Activated CD4-positive, alpha-beta T cell treated with anti-CD3 and anti-CD28 coated beads, Interleukin-2, amount 50 U/mL, for 1 hour (primary cell): ENCODE results near the gene STK24.
"Not testable (repeated sequence)": the region's sequence is repeated elsewhere in the genome, so short reads cannot be mapped to it uniquely, and the experiment has no call there.

Experiments used
- DNase-seq: peaks from one replicate; pipeline ENCODE4 v3.0.0-alpha.2; 2020

Gene STK24

GRCh38 chr13:98428256-98428966 lies 148.5 kb downstream of the STK24 start:
- DNase-seq = no peak

DNA sequence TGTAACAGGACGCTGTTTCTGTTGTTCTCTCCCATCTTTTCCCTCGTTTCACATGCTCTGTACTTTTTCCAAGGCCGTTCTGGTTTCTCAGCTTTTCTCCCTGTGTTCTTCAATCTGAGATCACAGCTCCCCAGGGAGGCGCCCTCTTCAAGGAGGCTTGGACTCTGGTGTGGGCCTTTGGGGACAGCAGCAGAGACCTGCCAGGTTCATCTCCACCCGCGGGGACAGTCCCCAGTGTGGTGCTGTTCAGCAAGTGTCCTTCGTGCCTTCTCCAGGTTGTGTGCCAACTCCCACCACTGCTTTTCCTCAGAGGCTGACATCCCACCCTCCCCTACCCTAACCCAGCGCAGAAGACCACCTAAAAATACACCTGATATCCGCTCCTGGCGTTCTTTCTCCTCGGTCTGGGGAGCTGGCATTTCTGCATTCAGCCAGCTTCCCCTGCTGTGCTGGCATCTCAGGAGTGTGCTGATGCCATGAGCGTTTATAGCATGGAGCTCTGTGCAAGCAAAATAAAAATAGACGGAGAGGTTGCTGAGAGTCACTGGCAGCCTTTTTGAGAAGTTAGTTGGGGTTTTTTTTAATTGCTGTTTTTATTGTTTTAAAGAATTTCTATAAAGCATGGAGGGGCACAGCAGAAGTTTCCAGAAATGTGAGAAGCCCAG lies 149.4 kb downstream of the STK24 start:
- DNase-seq = no peak

DNA sequence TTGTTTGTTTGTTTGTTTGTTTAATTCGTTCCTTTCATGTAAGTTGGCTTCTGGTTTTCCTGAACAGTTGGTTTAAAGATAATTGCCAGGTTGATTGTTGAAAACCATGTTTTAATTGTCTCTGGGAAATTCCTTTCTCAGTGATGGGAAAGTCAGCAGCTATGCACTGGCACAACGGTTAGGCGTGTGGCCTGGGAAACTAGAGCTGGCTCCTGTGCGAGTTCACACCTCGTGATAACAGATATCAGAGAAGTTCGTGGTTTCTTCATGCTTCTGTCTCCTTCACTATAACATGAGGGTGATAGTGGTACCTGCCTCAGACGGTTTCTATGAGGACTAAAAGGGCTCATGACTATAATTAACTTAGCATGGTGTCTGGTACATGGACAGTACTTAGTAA lies 153.5 kb downstream of the STK24 start:
- DNase-seq = no peak

GRCh38 chr13:98422046-98422445 lies 154.9 kb downstream of the STK24 start:
- no peak for DNase-seq

DNA sequence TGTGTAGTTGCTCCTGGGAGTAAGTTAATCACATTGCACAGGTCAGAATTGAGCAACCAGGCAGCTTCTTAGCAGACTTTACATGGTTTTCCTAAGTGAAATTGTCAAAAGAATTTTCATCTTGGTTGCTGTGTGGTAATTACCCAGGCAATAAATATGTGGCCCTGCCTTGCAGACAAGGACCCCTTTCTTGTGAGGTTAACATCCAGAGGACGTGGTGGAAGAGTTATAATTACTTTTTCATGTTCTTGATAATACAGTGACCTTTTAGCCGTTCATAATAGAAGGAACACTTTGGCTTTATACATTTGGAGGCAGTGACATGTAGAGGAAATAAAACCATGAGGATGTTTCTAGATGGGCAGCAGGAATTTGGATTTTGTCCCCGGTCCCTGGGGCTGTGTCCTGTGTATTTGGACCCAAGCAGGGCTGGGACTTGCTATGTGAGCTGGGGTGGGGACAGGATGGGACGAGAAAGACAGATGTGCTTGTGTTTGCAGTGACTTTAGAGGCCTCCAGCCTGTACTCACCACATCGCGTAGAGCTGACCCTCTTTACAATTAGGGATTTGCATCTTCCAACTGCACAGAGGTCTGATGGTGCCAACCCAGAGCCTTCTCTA lies 156.2 kb downstream of the STK24 start:
- no peak for DNase-seq

DNA sequence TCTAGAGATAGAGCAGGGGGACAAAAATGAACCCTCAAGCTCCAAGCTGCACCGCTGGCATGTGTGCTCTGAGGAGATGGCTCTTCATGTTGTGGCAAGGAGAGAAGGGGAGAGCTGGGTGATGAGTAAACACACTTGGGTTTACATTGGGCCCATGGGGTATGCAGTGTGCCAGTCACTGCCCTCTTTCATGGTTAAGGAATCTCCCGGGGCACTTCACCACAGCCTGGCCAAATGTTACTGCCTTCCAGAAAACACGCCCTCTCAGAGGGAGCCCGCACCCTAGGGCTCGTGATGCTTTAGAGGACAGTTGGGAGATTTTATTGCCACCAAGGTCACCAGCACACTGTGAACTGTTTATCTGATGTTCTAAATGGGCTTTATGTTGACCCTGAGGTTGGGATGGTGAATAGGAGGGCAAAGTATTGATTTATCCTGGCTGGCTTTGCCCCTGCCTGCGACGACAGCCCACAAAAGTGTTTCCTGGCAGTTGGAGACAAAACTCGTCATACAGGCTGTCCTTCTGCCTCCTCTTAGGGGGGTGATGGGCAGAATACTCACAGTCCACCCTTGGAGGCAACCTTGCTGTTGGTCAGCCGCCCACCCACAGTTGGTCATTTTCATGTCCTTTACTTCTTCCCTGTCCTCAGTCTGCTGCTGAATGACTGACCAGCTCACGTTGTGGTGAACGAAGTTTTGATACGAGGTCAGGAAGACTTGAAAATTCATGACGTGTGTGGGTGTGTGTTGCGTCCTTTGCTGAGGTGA lies 156.9 kb downstream of the STK24 start:
- DNase-seq = no peak

- no peak for DNase-seq
Observed at GRCh38 chr13:98416408-98416807, 160.5 kb downstream of the STK24 start.

GRCh38 chr13:98415326-98416070 lies 161.4 kb downstream of the STK24 start:
- DNase-seq = no peak

DNA sequence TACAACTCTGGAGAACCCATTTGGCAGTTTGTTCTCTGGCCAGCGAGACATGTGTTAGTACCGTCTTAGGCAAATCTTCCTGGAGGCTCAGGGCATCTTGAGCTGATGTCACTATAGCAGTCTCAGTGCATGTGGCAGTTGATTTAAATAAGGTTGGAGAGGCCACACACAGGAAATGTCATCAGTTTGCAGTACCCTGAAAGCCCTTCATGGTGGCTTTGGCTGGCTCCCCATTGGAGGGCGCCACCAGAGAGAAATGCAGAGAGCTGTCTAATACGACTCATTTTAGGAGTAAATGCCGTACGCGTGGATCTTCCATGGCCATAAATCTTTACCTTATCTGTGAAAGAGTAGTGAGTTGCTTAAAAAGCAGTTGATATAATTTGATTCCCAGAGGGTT lies 163.1 kb downstream of the STK24 start:
- no peak for DNase-seq

DNA sequence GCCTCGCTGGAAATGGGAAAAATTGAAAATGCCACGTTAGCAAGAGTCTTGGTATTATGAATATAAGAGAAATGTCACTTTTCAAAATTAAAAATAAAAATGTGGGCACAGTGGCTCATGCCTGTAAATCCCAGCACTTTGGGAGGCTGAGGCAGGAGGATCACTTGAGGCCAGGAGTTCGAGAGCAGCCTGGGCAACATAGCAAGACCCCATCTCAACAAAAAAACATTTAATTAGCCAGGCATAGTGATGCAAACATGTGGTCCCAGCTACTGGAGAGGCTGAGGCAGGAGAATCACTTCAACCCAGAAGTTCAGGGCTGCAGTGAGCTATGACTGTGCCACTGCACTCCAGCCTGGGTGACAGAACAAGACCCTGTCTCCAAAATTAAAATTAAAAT lies 163.6 kb downstream of the STK24 start:
- not testable (repeated sequence) for DNase-seq

DNA sequence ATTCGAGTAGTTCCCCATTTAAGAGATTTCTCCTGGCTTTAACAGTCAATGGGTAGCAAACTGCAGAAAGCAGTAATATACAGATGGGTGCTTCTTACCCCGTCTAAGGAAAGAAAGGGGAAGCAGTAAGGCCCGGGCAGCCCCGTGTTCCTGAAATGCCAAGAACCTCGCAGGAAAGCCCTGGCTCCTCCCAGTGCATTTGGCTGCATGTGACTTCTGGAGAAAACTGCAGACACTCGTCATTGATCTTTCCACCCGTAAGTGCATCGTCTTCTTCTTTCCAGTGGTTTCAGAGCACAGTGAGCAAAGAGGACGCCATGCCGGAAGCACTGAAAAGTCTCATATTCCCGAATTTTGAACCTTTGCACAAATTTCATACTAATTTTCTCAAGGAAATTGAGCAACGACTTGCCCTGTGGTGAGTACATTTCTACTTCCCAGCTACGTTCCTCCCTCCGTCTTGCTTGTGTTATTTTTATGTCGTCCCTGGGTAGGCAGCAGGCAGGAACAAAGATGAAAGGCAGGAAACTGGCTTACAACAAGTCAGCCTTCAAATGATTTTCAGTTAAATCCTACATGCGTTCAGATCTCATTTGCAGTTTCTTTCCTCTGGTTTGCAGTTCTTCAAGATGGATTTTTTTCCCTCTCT lies 165.2 kb downstream of the STK24 start:
- DNase-seq = no peak

DNA sequence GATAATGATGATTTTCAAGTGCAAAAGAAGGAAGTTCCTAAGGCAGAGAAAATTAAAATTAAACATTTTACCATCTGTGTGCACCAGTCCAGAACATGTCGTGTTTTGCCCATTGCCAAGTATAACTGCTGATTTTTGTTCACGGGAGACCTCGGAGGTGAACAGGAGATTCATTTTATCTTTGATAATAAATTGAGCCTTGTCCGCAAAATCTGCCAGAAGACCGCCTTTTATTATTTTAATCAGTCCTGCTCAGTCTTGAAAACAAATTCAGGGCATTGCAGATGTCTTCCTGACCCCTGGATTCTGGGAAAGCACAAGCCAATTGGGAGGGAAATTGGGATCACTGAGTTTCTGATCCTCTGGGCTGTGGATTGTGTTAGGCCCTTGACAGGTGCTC lies 165.9 kb downstream of the STK24 start:
- DNase-seq = no peak

DNA sequence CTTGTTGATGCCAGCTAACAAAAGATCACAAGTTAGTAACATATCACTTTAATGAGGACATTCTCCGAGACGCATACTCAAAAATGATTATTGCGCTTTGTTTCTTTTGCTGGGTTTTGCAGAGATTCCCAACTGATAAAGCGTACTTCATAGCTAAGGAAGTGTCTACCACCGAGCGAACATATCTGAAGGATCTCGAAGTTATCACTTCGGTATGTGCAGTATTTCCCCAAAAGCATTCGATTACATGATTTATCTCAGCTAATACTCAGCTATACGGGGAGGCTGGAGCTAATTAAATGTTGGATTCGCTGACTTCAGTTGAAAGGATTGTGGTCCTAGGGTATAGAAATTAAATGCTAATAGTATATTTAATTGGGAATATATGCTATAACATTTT lies 166.3 kb downstream of the STK24 start:
- DNase-seq = no peak

DNA sequence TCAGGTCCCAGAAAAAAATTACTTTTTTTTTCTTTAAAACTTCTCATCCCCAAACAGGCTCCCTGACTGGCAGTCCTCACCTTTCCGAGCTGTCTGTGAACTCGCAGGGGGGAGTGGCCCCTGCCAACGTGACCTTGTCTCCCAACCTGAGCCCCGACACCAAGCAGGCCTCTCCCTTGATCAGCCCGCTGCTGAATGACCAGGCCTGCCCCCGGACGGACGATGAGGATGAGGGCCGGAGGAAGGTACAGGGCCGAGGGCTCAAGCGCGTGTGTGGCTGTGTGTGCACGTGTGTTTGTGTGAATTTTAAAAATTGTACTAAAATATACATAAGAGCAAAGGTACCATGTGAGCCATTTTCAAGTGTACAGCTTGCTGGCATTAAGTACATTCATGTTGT lies 167.6 kb downstream of the STK24 start:
- DNase-seq = no peak

- no peak for DNase-seq
Observed at GRCh38 chr13:98407575-98407974, 169.3 kb downstream of the STK24 start.

GRCh38 chr13:98406971-98407370 lies 169.9 kb downstream of the STK24 start:
- DNase-seq = no peak

DNA sequence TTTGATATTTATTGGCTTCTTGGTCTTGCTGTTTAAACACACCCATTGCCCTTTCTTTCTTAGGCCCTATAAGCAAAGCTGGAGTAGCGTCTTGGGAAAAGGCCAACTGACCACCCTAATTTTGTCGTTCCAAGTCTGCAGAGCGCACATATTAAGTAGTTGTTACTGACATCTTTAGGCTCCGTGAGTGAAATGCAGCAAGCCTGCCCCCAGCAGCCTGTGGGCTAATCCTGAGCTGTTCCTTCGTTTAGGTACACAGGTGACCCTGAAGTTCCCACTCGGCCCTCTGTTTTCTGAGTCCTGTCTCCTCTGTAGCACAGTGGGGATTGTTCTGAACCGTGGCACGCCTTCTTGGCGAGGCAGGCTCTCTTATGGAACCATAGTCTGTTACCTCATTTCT lies 170.5 kb downstream of the STK24 start:
- DNase-seq = no peak

DNA sequence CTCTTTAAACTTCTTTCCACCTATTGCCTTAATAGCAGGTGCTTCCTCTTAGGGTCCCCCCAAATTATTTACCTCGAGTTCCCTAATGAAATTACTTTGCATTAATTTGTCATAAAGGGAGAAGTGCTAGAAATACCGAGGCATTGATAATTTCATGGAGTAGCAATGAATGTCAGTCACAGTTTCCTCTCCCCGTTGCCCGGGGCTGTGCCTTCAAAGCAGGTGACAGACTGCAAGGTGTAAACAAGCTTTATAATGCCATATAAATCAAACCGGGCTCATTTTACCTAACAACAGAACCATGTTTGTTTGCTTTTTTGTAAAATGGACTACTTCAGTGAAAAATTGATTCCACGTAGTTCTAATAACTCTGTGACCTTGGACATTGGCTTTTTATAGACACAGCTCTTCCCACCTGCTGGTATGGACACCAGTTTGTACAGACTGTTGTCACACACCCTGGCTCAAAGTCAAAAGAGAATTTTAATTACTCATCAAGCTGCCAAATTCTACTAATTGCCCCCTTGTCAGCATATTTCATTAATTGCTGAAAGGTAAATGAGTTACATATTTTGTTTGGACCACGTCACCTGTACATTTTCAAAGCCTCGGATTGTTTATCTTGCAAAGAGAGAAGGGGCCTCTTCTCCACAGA lies 171.1 kb downstream of the STK24 start:
- no peak for DNase-seq

DNA sequence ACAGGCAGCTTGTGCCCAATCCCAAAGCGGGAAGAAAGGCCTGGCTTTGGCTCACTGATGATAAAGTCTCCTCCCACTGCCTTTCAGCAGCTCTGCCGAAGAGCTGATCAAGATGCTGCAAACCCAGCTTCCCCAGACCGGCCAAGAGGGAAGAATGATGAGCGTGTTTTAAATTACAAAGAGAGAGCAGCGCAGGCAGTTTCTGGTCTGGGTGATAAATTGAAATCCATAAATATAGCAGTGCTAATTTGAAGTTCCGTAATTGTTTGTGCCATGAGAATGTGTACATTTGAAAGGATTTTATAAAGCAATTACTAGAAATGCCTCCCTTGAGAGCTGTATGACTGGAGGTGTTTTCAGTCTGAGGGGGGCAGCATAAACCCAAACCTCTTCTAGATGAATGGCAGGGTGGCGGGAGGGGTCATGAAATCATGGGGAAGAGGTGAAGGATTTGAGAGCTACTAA lies 171.8 kb downstream of the STK24 start:
- no peak for DNase-seq

DNA sequence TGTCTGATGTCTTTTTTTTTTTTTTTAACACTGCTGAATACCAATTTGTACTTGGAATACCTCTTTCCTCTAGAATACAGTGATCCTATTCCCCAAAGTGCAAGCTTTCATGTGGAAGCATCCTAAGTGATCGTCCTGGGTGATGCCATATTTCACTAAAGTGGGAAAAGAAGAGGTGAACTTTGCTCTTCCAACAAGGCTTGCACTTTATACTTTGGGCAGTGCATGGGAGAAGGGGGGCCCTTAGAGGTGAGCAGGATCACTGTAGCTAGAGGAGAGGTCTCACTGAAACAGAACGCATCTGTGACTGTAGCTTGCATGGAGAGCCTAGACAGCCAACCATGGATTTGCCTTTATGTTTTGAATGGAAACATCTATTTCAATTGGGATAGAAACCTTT lies 173.8 kb downstream of the STK24 start:
- no peak for DNase-seq

- DNase-seq = no peak
Observed at GRCh38 chr13:98401934-98402333, 175.0 kb downstream of the STK24 start.

DNA sequence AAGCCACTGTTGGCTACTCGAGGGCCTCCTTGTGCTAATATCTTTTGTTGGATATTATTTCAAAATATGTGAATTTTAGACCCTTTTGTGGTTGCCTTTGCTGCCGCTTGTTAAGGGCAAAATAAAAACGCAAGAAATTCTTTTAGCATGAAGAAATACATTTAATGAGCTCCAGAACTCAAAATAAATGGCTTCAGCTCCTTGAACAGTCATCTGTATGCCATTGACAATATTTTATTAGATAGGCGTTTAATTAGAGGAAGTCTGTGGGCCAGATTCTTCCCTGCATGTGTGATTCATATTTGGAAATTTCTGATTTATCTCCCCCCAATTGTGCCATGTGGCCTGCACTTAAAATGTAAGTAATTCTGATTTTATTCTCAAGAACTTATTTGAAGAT lies 177.2 kb downstream of the STK24 start:
- no peak for DNase-seq
